ENCODE data around the gene GUK1.

GUK1 gene

GRCh38 chr1:228144193-228144992, 4.3 kb downstream of the GUK1 start:
- no peak for DNase-seq (ENCODE audit: low read depth in 1 of 2, low spot score in 1 of 2)
- TF ChIP-seq, protein P1, sequence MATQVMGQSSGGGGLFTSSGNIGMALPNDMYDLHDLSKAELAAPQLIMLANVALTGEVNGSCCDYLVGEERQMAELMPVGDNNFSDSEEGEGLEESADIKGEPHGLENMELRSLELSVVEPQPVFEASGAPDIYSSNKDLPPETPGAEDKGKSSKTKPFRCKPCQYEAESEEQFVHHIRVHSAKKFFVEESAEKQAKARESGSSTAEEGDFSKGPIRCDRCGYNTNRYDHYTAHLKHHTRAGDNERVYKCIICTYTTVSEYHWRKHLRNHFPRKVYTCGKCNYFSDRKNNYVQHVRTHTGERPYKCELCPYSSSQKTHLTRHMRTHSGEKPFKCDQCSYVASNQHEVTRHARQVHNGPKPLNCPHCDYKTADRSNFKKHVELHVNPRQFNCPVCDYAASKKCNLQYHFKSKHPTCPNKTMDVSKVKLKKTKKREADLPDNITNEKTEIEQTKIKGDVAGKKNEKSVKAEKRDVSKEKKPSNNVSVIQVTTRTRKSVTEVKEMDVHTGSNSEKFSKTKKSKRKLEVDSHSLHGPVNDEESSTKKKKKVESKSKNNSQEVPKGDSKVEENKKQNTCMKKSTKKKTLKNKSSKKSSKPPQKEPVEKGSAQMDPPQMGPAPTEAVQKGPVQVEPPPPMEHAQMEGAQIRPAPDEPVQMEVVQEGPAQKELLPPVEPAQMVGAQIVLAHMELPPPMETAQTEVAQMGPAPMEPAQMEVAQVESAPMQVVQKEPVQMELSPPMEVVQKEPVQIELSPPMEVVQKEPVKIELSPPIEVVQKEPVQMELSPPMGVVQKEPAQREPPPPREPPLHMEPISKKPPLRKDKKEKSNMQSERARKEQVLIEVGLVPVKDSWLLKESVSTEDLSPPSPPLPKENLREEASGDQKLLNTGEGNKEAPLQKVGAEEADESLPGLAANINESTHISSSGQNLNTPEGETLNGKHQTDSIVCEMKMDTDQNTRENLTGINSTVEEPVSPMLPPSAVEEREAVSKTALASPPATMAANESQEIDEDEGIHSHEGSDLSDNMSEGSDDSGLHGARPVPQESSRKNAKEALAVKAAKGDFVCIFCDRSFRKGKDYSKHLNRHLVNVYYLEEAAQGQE (IDR thresholded peaks at IDR 0.05; ENCODE audit: insufficient replicate concordance, low read depth) = no peak
- no peak for TF ChIP-seq POLR2AphosphoS5 (IDR thresholded peaks at IDR 0.05; ENCODE audit: low read depth)
- no peak for TF ChIP-seq CTCF (IDR thresholded peaks at IDR 0.05; ENCODE audit: insufficient read depth, low read length)
- TF ChIP-seq GABPA (IDR thresholded peaks at IDR 0.05; ENCODE audit: low read depth) = no peak
- no peak for TF ChIP-seq SPI1 (IDR thresholded peaks at IDR 0.05; ENCODE audit: borderline replicate concordance, low read depth)
- Histone ChIP-seq H3K4me3 (replicated peaks; ENCODE audit: insufficient read depth, low read length) (no peak overlapping the region), H3K27ac (replicated peaks) (no peak overlapping the region), H3K27me3 (ENCODE audit: insufficient read depth, poor library complexity, severe bottlenecking) (no peaks in the 10 kb centered on the region)

GRCh38 chr1:228144993-228145343, 4.9 kb downstream of the GUK1 start:
- TF ChIP-seq GABPA (IDR thresholded peaks at IDR 0.05; ENCODE audit: low read depth) (no peak), POLR2AphosphoS5 (IDR thresholded peaks at IDR 0.05; ENCODE audit: low read depth) (no peak), CTCF (IDR thresholded peaks at IDR 0.05; ENCODE audit: insufficient read depth, low read length) (no peak), SPI1 (IDR thresholded peaks at IDR 0.05; ENCODE audit: borderline replicate concordance, low read depth) (no peak)
- TF ChIP-seq, protein P1 (IDR thresholded peaks at IDR 0.05; ENCODE audit: insufficient replicate concordance, low read depth) = no peak
- H3K27ac ChIP-seq (replicated peaks) = no peak overlapping the region
- no peak for DNase-seq (ENCODE audit: low read depth in 1 of 2, low spot score in 1 of 2)
- no peak overlapping the region for H3K4me3 ChIP-seq (replicated peaks; ENCODE audit: insufficient read depth, low read length)
- H3K27me3 ChIP-seq (ENCODE audit: insufficient read depth, poor library complexity, severe bottlenecking) = no peaks in the 10 kb centered on the region

DNA sequence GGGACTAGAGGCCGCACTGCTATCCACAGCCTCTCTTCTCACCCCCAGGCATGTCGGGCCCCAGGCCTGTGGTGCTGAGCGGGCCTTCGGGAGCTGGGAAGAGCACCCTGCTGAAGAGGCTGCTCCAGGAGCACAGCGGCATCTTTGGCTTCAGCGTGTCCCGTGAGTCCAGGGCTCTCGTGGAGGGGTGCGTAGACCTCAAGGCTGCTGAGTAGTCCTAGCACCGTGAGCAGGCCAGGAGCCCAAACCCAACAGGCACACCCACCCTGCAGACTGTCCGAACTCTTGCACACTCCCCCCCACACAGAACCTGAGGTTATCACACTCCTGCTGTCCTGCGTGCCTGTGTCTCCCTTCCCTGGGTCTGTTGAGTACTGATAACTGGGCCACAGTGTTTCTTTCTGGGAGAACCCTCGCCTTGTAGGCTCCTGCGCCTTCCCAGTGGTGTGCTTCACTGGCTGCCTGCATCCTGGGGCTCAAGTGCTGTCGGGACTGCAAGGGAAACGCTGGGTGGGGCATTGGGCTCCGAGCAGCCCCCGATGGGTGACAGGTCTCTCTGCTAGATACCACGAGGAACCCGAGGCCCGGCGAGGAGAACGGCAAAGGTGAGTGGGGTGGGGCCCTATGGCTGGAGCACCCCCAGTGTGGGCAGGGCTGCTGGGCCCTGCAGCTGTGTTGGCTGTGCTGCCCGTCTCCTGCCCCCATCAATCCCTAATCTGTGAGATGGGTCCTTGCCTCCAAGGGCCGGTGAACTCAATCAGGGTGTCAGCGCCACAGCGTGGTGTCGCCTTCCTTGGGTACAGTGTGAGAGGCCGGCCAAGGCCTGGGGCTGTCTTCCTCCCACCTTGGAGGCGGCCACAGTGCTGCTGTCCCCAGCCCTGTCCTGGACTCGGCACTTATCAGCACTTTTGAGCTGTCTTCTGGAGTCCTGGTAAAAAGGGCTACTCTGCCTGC, 5.7 kb downstream of the GUK1 start:
- Histone ChIP-seq H3K4me3 (replicated peaks; ENCODE audit: insufficient read depth, low read length) (no peak overlapping the region), H3K27me3 (ENCODE audit: insufficient read depth, poor library complexity, severe bottlenecking) (no peaks in the 10 kb centered on the region), H3K27ac (replicated peaks) (no peak overlapping the region)
- no peak for DNase-seq (ENCODE audit: low read depth in 1 of 2, low spot score in 1 of 2)
- TF ChIP-seq SPI1 (IDR thresholded peaks at IDR 0.05; ENCODE audit: borderline replicate concordance, low read depth) (no peak), GABPA (IDR thresholded peaks at IDR 0.05; ENCODE audit: low read depth) (no peak), POLR2AphosphoS5 (IDR thresholded peaks at IDR 0.05; ENCODE audit: low read depth) (no peak), CTCF (IDR thresholded peaks at IDR 0.05; ENCODE audit: insufficient read depth, low read length) (no peak)
- TF ChIP-seq, protein P1 (IDR thresholded peaks at IDR 0.05; ENCODE audit: insufficient replicate concordance, low read depth) = no peak

All from HL-60 (cell line).